ENCODE measurements around the gene NR4A2. TPM values are rescaled to one million over a fixed set of nuclear protein-coding genes. Genes with fewer than 3 reads are reported as not detected.
"Not testable (repeated sequence)": the region's sequence is repeated elsewhere in the genome, so short reads cannot be mapped to it uniquely, and the experiment has no call there.

NR4A2 gene
- total RNA-seq, 1 donor from 2014 or later, result 21.9 TPM

- Mint-ChIP-seq H3K36me3 (ENCODE audit: low read depth) (no peaks in the 10 kb centered on the region), H3K4me1 (ENCODE audit: low read depth) (peaks cover 8% of the 10 kb centered on the region), H3K9me3 (no peaks in the 10 kb centered on the region), H3K4me3 (no peak overlapping the region), H3K27me3 (ENCODE audit: insufficient read depth) (peaks cover 7% of the 10 kb centered on the region), H3K27ac (no peak overlapping the region)
- intact Hi-C loops (cut with micrococcal nuclease), result no loop called here
- DNase-seq (ENCODE audit: low spot score), result no peak
Measured at GRCh38 chr2:156306821-156307220, 25.7 kb downstream of the NR4A2 start.

GRCh38 chr2:156305121-156305520 is 27.4 kb downstream of the NR4A2 start:
- Mint-ChIP-seq H3K4me1 (ENCODE audit: low read depth) (peaks cover 8% of the 10 kb centered on the region), H3K27ac (no peak overlapping the region), H3K9me3 (no peaks in the 10 kb centered on the region), H3K36me3 (ENCODE audit: low read depth) (no peaks in the 10 kb centered on the region), H3K27me3 (ENCODE audit: insufficient read depth) (peaks cover 6% of the 10 kb centered on the region), H3K4me3 (no peak overlapping the region)
- DNase-seq (ENCODE audit: low spot score), result no peak
- intact Hi-C loops (cut with micrococcal nuclease), result no loop called here

DNA sequence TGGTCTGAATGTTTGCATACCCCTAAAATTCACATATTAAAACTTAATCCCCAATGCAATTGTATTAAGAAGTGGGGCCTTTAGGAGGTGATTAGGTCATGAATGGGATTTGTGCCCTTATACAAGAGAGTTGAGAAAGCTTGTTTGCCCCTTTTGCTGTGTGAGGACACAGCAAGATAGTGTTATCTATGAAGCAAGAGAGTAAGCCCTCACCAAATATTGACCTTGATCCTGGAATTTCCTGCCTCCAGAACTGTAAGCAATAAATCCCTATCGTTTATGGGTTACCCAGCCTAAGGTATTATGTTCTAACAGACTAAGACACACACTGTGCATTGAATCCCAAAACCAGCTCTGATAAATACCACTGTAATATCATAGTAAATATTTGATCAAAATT is 32.2 kb downstream of the NR4A2 start:
- no peak for DNase-seq (ENCODE audit: low spot score)
- H3K4me1 Mint-ChIP-seq (ENCODE audit: low read depth), result no peaks in the 10 kb centered on the region
- no peak overlapping the region for H3K27ac Mint-ChIP-seq
- no peaks in the 10 kb centered on the region for H3K9me3 Mint-ChIP-seq
- H3K27me3 Mint-ChIP-seq (ENCODE audit: insufficient read depth), result peaks cover 14% of the 10 kb centered on the region
- H3K4me3 Mint-ChIP-seq, result no peak overlapping the region
- H3K36me3 Mint-ChIP-seq (ENCODE audit: low read depth), result no peaks in the 10 kb centered on the region
- intact Hi-C loops (cut with micrococcal nuclease), result no loop called here

DNA sequence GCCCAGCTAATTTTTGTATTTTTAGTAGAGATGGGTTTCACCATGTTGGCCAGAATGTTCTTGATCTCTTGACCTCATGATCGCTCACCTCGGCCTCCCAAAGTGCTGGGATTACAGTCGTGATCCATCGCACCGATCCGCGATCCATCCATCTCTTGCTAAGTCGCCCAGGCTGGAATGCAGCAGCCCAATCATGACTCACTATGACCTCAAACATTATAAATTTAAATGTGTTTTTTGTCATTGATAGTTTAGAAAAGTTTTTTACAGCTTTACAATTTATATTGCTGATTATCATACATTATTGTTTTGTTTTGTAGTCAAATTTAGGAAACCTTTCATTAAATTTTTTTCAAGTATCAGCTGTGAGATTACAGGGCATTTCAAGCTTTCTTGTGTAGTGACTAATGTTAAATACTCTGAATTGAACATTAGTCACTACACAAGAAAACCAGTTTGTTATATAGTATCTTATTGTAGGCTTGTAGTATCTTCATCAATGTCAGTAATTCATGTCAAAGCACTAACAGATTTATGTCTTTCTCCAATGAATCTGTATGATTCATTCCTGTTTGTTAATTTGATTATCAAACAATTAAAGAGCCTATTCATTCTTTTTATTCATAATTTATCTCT is 37.5 kb downstream of the NR4A2 start:
- Mint-ChIP-seq H3K36me3 (ENCODE audit: low read depth) (no peaks in the 10 kb centered on the region), H3K4me1 (ENCODE audit: low read depth) (no peaks in the 10 kb centered on the region), H3K9me3 (no peaks in the 10 kb centered on the region), H3K4me3 (no peak overlapping the region), H3K27me3 (ENCODE audit: insufficient read depth) (peaks cover 16% of the 10 kb centered on the region), H3K27ac (no peak overlapping the region)
- intact Hi-C loops (cut with micrococcal nuclease), result no loop called here
- no peak for DNase-seq (ENCODE audit: low spot score)

GRCh38 chr2:156293382-156293781 is 39.1 kb downstream of the NR4A2 start:
- intact Hi-C loops (cut with micrococcal nuclease); H3K36me3 Mint-ChIP-seq (ENCODE audit: low read depth); H3K9me3 Mint-ChIP-seq; H3K27ac Mint-ChIP-seq; H3K4me3 Mint-ChIP-seq; H3K4me1 Mint-ChIP-seq (ENCODE audit: low read depth); DNase-seq (ENCODE audit: low spot score): not testable (repeated sequence)
- H3K27me3 Mint-ChIP-seq (ENCODE audit: insufficient read depth), result peaks cover 13% of the 10 kb centered on the region

DNA sequence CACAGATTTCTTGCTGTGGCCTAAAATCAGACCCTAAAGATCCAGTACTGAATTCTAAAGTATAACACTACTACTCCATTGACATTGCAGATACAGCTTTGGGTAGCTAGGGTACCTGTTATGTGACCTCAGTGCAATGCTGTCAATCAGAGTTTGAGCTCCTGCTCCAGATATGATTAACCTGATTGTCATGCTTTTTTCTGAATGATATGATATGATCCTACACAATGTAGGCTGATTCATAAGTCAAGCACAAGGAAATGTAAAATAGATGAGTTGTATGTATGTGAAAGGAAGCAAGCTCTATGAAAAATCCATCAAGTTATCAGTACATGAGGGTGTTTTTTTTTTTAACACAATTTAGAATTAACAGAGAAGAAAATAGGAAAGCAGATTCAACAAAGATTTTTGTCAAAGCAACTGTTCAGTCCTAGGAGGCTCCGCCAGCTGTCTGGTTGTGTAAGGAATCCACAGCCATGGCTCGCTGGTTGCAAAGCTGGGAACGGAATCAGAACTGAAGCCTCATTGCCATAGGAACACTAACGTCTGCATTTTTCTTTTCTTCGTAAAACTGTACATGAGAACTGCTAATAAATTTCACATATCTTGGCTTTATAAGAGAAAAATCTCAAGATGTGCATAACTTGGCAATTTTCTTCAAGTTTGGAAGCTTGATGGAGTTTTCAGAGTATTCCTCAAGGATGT is 52.9 kb downstream of the NR4A2 start:
- intact Hi-C loops (cut with micrococcal nuclease), result no loop called here
- Mint-ChIP-seq H3K27ac (no peak overlapping the region), H3K4me3 (no peak overlapping the region), H3K27me3 (ENCODE audit: insufficient read depth) (peaks cover 13% of the 10 kb centered on the region), H3K36me3 (ENCODE audit: low read depth) (no peaks in the 10 kb centered on the region), H3K4me1 (ENCODE audit: low read depth) (no peaks in the 10 kb centered on the region), H3K9me3 (no peaks in the 10 kb centered on the region)
- no peak for DNase-seq (ENCODE audit: low spot score)

Other genes starting within 250 kb of the NR4A2 start
- gene GPD2, start 103.7 kb upstream of the NR4A2 start, total RNA-seq, result 15.7 and 18.1 TPM in 2 replicates